ENCODE results near the gene ROR2.

DNA sequence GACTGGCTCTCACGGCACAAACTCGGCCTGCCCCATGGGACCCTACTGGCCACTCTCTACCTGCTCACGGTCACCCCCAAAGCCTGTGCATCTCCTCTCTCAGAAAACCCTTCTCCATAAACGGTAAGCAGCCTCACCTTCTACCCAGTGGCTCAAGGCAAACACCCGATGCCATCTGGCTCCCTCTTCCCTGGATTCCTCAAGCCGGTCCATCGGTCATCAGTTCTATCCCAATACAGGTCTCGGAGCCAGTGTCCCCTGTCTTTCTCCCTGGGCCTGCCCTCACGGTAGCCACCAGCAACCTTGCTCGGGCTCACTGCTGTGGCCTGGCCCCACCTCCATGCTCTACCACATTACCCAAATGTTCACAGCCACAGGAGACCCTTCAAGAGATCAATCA is 134.1 kb downstream of the ROR2 start:
- TF ChIP-seq, protein P1, sequence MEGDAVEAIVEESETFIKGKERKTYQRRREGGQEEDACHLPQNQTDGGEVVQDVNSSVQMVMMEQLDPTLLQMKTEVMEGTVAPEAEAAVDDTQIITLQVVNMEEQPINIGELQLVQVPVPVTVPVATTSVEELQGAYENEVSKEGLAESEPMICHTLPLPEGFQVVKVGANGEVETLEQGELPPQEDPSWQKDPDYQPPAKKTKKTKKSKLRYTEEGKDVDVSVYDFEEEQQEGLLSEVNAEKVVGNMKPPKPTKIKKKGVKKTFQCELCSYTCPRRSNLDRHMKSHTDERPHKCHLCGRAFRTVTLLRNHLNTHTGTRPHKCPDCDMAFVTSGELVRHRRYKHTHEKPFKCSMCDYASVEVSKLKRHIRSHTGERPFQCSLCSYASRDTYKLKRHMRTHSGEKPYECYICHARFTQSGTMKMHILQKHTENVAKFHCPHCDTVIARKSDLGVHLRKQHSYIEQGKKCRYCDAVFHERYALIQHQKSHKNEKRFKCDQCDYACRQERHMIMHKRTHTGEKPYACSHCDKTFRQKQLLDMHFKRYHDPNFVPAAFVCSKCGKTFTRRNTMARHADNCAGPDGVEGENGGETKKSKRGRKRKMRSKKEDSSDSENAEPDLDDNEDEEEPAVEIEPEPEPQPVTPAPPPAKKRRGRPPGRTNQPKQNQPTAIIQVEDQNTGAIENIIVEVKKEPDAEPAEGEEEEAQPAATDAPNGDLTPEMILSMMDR (IDR thresholded peaks at IDR 0.05; ENCODE audit: low read depth, low read length, missing input control), result no peak
- TF ChIP-seq, protein P2, sequence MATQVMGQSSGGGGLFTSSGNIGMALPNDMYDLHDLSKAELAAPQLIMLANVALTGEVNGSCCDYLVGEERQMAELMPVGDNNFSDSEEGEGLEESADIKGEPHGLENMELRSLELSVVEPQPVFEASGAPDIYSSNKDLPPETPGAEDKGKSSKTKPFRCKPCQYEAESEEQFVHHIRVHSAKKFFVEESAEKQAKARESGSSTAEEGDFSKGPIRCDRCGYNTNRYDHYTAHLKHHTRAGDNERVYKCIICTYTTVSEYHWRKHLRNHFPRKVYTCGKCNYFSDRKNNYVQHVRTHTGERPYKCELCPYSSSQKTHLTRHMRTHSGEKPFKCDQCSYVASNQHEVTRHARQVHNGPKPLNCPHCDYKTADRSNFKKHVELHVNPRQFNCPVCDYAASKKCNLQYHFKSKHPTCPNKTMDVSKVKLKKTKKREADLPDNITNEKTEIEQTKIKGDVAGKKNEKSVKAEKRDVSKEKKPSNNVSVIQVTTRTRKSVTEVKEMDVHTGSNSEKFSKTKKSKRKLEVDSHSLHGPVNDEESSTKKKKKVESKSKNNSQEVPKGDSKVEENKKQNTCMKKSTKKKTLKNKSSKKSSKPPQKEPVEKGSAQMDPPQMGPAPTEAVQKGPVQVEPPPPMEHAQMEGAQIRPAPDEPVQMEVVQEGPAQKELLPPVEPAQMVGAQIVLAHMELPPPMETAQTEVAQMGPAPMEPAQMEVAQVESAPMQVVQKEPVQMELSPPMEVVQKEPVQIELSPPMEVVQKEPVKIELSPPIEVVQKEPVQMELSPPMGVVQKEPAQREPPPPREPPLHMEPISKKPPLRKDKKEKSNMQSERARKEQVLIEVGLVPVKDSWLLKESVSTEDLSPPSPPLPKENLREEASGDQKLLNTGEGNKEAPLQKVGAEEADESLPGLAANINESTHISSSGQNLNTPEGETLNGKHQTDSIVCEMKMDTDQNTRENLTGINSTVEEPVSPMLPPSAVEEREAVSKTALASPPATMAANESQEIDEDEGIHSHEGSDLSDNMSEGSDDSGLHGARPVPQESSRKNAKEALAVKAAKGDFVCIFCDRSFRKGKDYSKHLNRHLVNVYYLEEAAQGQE (IDR thresholded peaks at IDR 0.05), result no peak
- TF ChIP-seq YY1 (IDR thresholded peaks at IDR 0.05) (no peak), RAD21 (IDR thresholded peaks at IDR 0.05) (no peak), HNF4A (conservative IDR thresholded peaks at IDR 0.05) (no peak), SP1 (IDR thresholded peaks at IDR 0.05) (no peak), EGR1 (IDR thresholded peaks at IDR 0.05; ENCODE audit: low read depth in 2 of 2) (no peak)
- TF ChIP-seq, protein P3, sequence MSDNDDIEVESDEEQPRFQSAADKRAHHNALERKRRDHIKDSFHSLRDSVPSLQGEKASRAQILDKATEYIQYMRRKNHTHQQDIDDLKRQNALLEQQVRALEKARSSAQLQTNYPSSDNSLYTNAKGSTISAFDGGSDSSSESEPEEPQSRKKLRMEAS (IDR thresholded peaks at IDR 0.05), result no peak
- TF ChIP-seq, protein P4, sequence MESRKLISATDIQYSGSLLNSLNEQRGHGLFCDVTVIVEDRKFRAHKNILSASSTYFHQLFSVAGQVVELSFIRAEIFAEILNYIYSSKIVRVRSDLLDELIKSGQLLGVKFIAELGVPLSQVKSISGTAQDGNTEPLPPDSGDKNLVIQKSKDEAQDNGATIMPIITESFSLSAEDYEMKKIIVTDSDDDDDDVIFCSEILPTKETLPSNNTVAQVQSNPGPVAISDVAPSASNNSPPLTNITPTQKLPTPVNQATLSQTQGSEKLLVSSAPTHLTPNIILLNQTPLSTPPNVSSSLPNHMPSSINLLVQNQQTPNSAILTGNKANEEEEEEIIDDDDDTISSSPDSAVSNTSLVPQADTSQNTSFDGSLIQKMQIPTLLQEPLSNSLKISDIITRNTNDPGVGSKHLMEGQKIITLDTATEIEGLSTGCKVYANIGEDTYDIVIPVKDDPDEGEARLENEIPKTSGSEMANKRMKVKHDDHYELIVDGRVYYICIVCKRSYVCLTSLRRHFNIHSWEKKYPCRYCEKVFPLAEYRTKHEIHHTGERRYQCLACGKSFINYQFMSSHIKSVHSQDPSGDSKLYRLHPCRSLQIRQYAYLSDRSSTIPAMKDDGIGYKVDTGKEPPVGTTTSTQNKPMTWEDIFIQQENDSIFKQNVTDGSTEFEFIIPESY (IDR thresholded peaks at IDR 0.05), result no peak
- TF ChIP-seq, protein P5, sequence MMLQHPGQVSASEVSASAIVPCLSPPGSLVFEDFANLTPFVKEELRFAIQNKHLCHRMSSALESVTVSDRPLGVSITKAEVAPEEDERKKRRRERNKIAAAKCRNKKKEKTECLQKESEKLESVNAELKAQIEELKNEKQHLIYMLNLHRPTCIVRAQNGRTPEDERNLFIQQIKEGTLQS (IDR thresholded peaks at IDR 0.05), result no peak

Measured in liver (tissue), 3 donors.